GM12878 (cell line): ENCODE data around the gene CD7. TPM values are rescaled to one million over a fixed set of nuclear protein-coding genes. Genes with fewer than 3 reads are reported as not detected.

Experiments used
- ATAC-seq: fragments of 200-7000 bp; cut with Tn5 transposase; 3 replicates; pipeline ENCODE4 v1.9.1; 2020; ENCODE audit warnings: mild to moderate bottlenecking, moderate library complexity
- BruUV-seq: library from RNA; stranded (reverse); fragments of 400-500 nt; replicated peaks from 2 replicates; lab custom pipeline; 2021; lab: Mats Ljungman, UMichigan
- CTCF ChIA-PET: fragments of 300-600 bp; sonication (Branson Sonifier 250); formaldehyde crosslinking; extraction: SDS; loops from one replicate; lab custom pipeline; 2021; ENCODE audit warnings: inconsistent platforms; lab: Yijun Ruan, JAX
- POLR2A ChIA-PET: fragments of 350-600 bp; formaldehyde crosslinking; extraction: SDS; loops from one replicate; lab custom pipeline; 2021; ENCODE audit warnings: inconsistent platforms; lab: Charles Lee
- RAD21 ChIA-PET: fragments of 300-600 bp; sonication (Branson Sonifier 250); formaldehyde crosslinking; loops from one replicate; lab custom pipeline; 2023; ENCODE audit warnings: antibody characterized with exemption; ENCODE audit not compliant: unreplicated experiment; lab: Charles Lee
- SMC1A ChIA-PET: fragments of 300-600 bp; sonication (Branson Sonifier 250); formaldehyde crosslinking; loops from one replicate; lab custom pipeline; 2023; ENCODE audit not compliant: unreplicated experiment, uncharacterized antibody; lab: Charles Lee
- DNase-seq: peaks from one replicate; pipeline ENCODE4 v3.0.0-alpha.2; 2011; ENCODE audit warnings: low read depth, low spot score
- FAIRE-seq: peaks from 3 replicates; lab custom pipeline; 2011; peaks lifted over from hg19 to GRCh38; lab: Jason Lieb, UNC
- H2AFZ ChIP-seq: 2 replicates; pipeline ENCODE4 v1.6.0; 2011; ENCODE audit warnings: low read depth, low read length, control low read depth; ENCODE audit not compliant: control insufficient read depth
- H3K27ac ChIP-seq: 2 replicates; pipeline ENCODE4 v1.5.1; 2011; ENCODE audit warnings: control low read depth; ENCODE audit not compliant: control insufficient read depth, insufficient read depth
- H3K27me3 ChIP-seq, 2 experiments: replicated peaks in 1 of 2; 2 replicates each; pipeline versions ENCODE4 v1.6.0 to v1.6.1; 2011; ENCODE audit warnings: low read length in 1 of 2; ENCODE audit not compliant: control insufficient read depth in 2 of 2, insufficient read depth in 2 of 2
- H3K36me3 ChIP-seq, 2 experiments: 2 replicates each; pipeline ENCODE4 v1.5.1; 2011; ENCODE audit warnings: low read length in 1 of 2; ENCODE audit not compliant: control insufficient read depth in 2 of 2, insufficient read depth in 2 of 2
- H3K4me1 ChIP-seq: 2 replicates; pipeline ENCODE4 v1.6.1; 2011; ENCODE audit warnings: mild to moderate bottlenecking, low read length, moderate library complexity, mixed read lengths; ENCODE audit not compliant: control insufficient read depth, insufficient read depth
- H3K4me2 ChIP-seq: 2 replicates; pipeline ENCODE4 v1.6.0; 2011; ENCODE audit warnings: control low read depth; ENCODE audit not compliant: control insufficient read depth, insufficient read depth
- H3K4me3 ChIP-seq: fragments of 200-600 bp; sonication (generic); 2 replicates; pipeline ENCODE4 v1.5.1; 2016
- H3K79me2 ChIP-seq: 2 replicates; pipeline ENCODE4 v1.6.0; 2011; ENCODE audit warnings: low read length; ENCODE audit not compliant: control insufficient read depth, insufficient read depth
- H3K9ac ChIP-seq: 2 replicates; pipeline ENCODE4 v1.8.0; 2011; ENCODE audit warnings: low read length, control low read depth, mixed read lengths; ENCODE audit not compliant: control insufficient read depth, insufficient read depth
- H3K9me3 ChIP-seq: replicated peaks from 3 replicates; pipeline ENCODE4 v1.5.1; 2011; ENCODE audit warnings: mild to moderate bottlenecking, low read length; ENCODE audit not compliant: control insufficient read depth, insufficient read depth
- H4K20me1 ChIP-seq: 2 replicates; pipeline ENCODE4 v1.6.0; 2011; ENCODE audit not compliant: control insufficient read depth, insufficient read depth
- CBFB ChIP-seq: IDR thresholded peaks from 2 replicates; pipeline ENCODE4 v1.6.1; 2016; ENCODE audit warnings: antibody characterized with exemption, low read depth
- HCFC1 ChIP-seq: fragments of 150-350 bp; IDR thresholded peaks from 2 replicates; pipeline ENCODE4 v1.6.1; 2014; ENCODE audit warnings: low read length
- JUND ChIP-seq: IDR thresholded peaks from 2 replicates; pipeline ENCODE4 v1.6.1; 2012; ENCODE audit warnings: low read depth, mild to moderate bottlenecking, low read length, improper control_type of control experiment, moderate library complexity
- KLF5 ChIP-seq: fragments of 450-650 bp; IDR thresholded peaks from 2 replicates; pipeline ENCODE4 v1.6.1; 2014; ENCODE audit warnings: mild to moderate bottlenecking; ENCODE audit not compliant: partially characterized antibody
- MTA2 ChIP-seq: fragments of 450-650 bp; IDR thresholded peaks from 2 replicates; pipeline ENCODE4 v1.6.1; 2016; ENCODE audit warnings: low read depth, mild to moderate bottlenecking, moderate library complexity
- MYB ChIP-seq: fragments of 150-350 bp; IDR thresholded peaks from 2 replicates; pipeline ENCODE4 v1.6.1; 2014; ENCODE audit warnings: mild to moderate bottlenecking, low read depth, low read length, borderline replicate concordance
- MYC ChIP-seq: IDR thresholded peaks from 2 replicates; pipeline ENCODE4 v1.6.1; 2011; ENCODE audit warnings: mild to moderate bottlenecking, low read length, moderate library complexity, inconsistent platforms; ENCODE audit not compliant: insufficient read depth, insufficient replicate concordance, insufficient read length, severe bottlenecking
- NR2C1 ChIP-seq: fragments of 450-650 bp; IDR thresholded peaks from 2 replicates; pipeline ENCODE4 v1.6.1; 2017; ENCODE audit warnings: antibody characterized with exemption, mild to moderate bottlenecking, moderate library complexity
- SMC3 ChIP-seq: IDR thresholded peaks from 2 replicates; pipeline ENCODE4 v1.6.1; 2011; ENCODE audit warnings: low read length, improper control_type of control experiment, borderline replicate concordance
- SUZ12 ChIP-seq: fragments of 200-600 bp; sonication (generic); IDR thresholded peaks from one replicate; pipeline ENCODE4 v1.6.1; 2018; ENCODE audit warnings: antibody characterized with exemption, mild to moderate bottlenecking; ENCODE audit not compliant: unreplicated experiment
- TCF3 ChIP-seq: IDR thresholded peaks from 2 replicates; pipeline ENCODE4 v1.6.1; 2012; ENCODE audit warnings: low read depth, mild to moderate bottlenecking, low read length, borderline replicate concordance; ENCODE audit not compliant: insufficient read depth
- WRNIP1 ChIP-seq: IDR thresholded peaks from 2 replicates; pipeline ENCODE4 v1.6.1; 2011; ENCODE audit warnings: low read depth, low read length, improper control_type of control experiment, borderline replicate concordance
- YY1 ChIP-seq: IDR thresholded peaks from 2 replicates; pipeline ENCODE4 v1.6.1; 2011; ENCODE audit warnings: low read depth, mild to moderate bottlenecking, low read length
- WGBS: methylation state at CpG from one replicate; pipeline ENCODE4 v1.1.6; 2016; ENCODE audit warnings: low lambda C conversion rate; ENCODE audit not compliant: insufficient replicate concordance, insufficient coverage; ENCODE audit errors: missing lambda C conversion rate; 5-methylcytosine and 5-hydroxymethylcytosine counted together
- in situ Hi-C: fragments of 300-500 bp; cut with MboI; formaldehyde crosslinking; loops from 9 replicates; pipeline ENCODE4 v1.14.3; 2018; ENCODE audit warnings: mixed read lengths
- intact Hi-C: fragments of 100-400 bp; cut with micrococcal nuclease; formaldehyde crosslinking; loops from one replicate; pipeline ENCODE4 v1.14.2; 2022; ENCODE audit not compliant: unreplicated experiment
- polyA plus RNA-seq, 11 experiments: library from polyadenylated mRNA; depleted of rRNA in 4 of 11; unstranded in 6 of 11; stranded (reverse) in 5 of 11; fragments of >200 nt; fragmentation: Nextera tagmentation in 4 of 11; fragmentation: Illumina TruSeq in 1 of 11; extraction: Ambion mirVana in 4 of 11; extraction: Trizol in 1 of 11; gene quantifications; 1 replicate in 1 of 11; 2 replicates in 10 of 11; pipeline versions ENCODE4 v1.2.1 to v1.2.3, GENCODE V29; 2011 to 2016; ENCODE audit warnings: inconsistent platforms in 2 of 11, missing spikeins in 2 of 11, low read depth in 1 of 11
- total RNA-seq, 4 experiments: library from RNA; depleted of rRNA in 3 of 4; stranded (reverse); fragments of >200 nt in 3 of 4; fragmentation: Illumina TruSeq in 1 of 4; extraction: Trizol in 1 of 4; gene quantifications; 2 replicates each; pipeline versions ENCODE4 v1.2.1 to v1.2.3, GENCODE V29; 2013 to 2021
- TF ChIP-seq, protein P1 (sequence below): fragments of 450-650 bp; conservative IDR thresholded peaks from 2 replicates; pipeline ENCODE4 v1.6.1; 2017; ENCODE audit warnings: mild to moderate bottlenecking, moderate library complexity

The CD7 gene
- total and polyA plus RNA-seq, 10 of the 15 experiments (the other 5 are each of a cell fraction or from before 2014, with no cell fraction given), result 0.33 TPM; not detected in 9

DNA sequence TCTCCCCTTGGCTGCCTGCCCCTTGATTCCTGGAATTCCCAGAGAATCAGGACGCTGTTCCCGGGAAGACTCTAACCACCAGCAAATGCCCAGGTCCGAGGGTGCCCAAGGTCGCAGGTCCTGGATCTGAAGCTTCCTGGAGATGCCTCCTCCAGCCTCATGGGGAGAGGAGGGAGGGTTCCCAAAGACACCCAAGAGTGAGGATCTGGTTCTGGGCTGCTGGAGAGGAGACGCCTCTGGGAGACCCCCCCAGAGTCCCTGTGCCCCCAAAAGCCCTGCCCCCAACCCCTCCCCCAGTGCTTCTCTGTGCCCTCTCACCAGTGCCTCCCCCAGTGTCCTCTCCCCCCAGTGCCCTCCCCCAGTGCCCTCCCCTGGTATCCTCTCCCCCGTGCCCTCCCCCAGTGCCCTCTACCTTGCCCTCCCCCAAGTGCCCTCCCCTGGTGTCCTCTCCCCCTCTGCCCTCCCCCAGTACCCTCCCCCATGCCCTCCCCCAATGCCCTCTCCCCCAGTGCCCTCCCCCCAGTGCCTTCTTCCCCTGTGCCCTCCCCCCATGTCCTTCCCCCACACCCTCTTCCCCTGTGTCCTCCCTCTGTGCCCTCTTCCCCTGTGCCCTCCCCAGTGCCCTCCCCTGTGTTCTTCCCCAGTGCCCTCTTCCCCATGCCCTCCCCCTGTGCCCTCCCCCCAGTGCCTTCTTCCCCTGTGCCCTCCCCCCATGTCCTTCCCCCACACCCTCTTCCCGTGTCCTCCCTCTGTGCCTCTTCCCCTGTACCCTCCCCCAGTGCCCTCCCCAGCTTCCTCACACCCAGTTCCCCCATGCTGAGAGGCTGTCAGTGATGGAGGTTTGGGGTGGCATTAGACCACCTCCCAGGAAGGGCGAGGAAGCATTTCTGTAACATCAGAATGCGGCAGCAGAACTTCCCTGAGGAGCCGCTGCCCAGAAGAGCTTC, 22.5 kb upstream of the CD7 start (continued):
- TF ChIP-seq WRNIP1, result no peak
- no peak for TF ChIP-seq YY1
- TF ChIP-seq MYC, result no peak
- no peak for TF ChIP-seq CBFB
- TF ChIP-seq NR2C1, result no peak

DNA sequence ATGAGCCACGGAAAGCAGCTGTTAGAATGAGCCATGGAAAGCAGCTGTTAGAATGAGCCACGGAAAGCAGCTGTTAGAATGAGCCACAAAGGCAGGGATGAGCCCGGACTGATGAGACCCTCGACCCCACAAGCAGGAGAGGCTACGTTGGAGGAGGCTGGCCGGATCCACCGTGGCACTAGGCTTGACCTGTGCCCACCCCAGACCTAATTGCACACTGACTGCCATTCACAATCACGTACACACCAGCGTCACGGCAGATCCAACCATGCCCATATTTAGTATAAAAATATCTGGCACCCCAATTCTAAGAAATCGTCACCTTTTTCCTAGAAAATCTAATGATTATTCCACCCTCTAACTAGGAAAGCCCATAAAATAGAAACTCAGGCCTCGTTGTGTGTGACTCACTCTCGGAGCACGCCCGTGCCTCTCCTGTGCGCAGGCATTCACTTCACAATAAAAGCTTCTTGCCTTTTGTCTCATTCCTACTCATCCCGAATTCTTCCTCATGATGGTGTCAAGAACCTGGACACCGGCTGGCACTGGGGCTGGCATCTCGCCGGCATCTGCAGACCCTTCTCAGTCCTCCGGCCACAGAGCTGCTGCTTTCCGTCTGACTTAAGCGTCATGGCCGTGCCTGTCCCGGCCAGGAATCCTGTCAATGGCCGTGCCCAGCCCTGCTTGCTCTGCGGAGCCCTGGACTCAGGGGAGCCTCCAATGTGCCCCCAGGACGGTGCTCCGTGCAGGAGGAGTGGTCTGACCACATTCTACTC, 21.6 kb upstream of the CD7 start:
- Histone ChIP-seq H3K9ac (no peak overlapping the region), H2AFZ (no peak overlapping the region), H4K20me1 (no peaks in the 10 kb centered on the region), H3K4me2 (no peak overlapping the region), H3K79me2 (no peaks in the 10 kb centered on the region), H3K4me3 (no peak overlapping the region), H3K4me1 (peaks cover 6% of the 10 kb centered on the region), H3K9me3 (no peaks in the 10 kb centered on the region), H3K36me3 (no peaks in the 10 kb centered on the region), H3K27me3 (peaks cover 0 to 6% of the 10 kb centered on the region in 2 experiments; a peak in 1 of 4 replicates), H3K27ac (no peak overlapping the region)
- ChIA-PET CTCF (interaction anchor here (2.8 kb wide), 1 partner anchor 11 kb away, joined by 10 read pairs; no protein-coding TSS in a partner anchor), RAD21 (no interaction called here), SMC1A (interaction anchor here (1.6 to 1.7 kb wide), 3 partner anchors 8 to 55 kb away, joined by 3 to 4 read pairs (median 3); no protein-coding TSS in a partner anchor), POLR2A (no interaction called here)
- intact Hi-C loops (no loop called here), in situ Hi-C loops (no loop called here)
- BruUV-seq, result no TSS peak
- FAIRE-seq (no peak), ATAC-seq (no peak), DNase-seq (no peak)
- 47% methylated on average over 29 of the region's 29 CpGs for WGBS
- TF ChIP-seq SUZ12, result no peak
- no peak for TF ChIP-seq SMC3
- TF ChIP-seq HCFC1, result no peak
- TF ChIP-seq MYB, result no peak
- TF ChIP-seq TCF3, result no peak
- TF ChIP-seq KLF5, result no peak
- TF ChIP-seq MTA2, result no peak
- no peak for TF ChIP-seq JUND
- TF ChIP-seq, protein P1, sequence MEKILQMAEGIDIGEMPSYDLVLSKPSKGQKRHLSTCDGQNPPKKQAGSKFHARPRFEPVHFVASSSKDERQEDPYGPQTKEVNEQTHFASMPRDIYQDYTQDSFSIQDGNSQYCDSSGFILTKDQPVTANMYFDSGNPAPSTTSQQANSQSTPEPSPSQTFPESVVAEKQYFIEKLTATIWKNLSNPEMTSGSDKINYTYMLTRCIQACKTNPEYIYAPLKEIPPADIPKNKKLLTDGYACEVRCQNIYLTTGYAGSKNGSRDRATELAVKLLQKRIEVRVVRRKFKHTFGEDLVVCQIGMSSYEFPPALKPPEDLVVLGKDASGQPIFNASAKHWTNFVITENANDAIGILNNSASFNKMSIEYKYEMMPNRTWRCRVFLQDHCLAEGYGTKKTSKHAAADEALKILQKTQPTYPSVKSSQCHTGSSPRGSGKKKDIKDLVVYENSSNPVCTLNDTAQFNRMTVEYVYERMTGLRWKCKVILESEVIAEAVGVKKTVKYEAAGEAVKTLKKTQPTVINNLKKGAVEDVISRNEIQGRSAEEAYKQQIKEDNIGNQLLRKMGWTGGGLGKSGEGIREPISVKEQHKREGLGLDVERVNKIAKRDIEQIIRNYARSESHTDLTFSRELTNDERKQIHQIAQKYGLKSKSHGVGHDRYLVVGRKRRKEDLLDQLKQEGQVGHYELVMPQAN, result no peak
